NCI-H1930 (cell line): Measurements from ENCODE around the gene HASPIN.

Source experiments
- DNase-seq, 2 experiments: peaks; one replicate each; lab custom pipeline; 2025; lab: John Stamatoyannopoulos, UW

Gene HASPIN

DNA sequence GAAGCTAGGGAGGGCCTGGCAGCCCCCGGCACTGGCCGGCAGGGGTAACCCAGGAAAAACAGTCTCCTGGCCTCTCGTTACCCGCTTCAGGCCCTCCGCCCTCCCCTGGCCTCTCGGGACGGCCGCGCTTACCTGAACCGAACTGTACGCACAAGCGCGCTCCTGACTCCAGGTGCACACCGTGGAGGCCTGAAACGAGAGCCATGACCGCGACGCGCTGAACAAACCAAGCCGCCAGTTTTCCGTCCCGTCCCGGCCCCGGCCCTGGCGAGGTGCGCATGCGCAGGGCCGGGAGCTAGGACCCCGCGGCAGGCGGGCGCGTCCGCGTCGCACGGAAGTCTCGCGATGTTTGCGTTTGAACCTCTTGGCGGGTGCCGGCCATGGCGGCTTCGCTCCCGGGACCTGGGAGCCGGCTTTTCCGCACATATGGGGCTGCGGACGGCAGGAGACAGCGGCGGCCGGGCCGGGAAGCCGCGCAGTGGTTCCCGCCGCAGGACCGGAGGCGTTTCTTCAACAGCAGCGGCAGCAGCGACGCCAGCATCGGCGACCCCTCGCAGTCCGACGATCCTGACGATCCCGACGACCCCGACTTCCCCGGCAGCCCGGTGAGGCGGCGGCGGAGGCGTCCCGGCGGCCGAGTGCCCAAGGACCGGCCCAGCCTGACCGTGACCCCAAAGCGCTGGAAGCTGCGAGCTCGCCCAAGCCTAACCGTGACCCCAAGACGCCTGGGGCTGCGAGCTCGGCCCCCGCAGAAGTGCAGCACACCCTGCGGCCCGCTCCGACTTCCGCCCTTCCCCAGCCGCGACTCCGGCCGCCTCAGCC, at the start of gene HASPIN:
Gene HASPIN (plus strand): TSS at position 348 of the 822 bp plus-strand sequence. CDS start 33 bp downstream, at position 381.
- DNase-seq: peak; percentile 85 to 96

DNA sequence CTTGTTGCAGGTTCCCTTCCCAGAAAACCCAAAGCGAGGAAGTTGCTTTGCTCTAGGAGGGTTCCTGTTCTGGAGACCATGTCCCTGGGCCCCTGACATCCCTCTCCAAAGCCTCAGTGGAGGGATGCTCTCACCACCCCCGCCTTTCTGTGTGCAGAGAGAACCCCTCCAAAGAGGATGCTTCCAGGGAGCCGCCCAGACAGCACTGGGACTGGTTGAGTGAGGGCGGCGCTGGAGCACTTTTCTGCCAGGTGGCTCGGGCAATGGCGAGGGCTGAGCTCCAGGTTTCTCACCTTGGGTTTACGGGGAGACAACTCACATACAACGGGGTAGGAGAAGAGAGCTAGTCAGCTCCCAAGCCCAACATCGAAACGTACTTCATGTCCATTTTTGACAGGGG, 47.8 kb upstream of the HASPIN start:
- DNase-seq: no peak

DNA sequence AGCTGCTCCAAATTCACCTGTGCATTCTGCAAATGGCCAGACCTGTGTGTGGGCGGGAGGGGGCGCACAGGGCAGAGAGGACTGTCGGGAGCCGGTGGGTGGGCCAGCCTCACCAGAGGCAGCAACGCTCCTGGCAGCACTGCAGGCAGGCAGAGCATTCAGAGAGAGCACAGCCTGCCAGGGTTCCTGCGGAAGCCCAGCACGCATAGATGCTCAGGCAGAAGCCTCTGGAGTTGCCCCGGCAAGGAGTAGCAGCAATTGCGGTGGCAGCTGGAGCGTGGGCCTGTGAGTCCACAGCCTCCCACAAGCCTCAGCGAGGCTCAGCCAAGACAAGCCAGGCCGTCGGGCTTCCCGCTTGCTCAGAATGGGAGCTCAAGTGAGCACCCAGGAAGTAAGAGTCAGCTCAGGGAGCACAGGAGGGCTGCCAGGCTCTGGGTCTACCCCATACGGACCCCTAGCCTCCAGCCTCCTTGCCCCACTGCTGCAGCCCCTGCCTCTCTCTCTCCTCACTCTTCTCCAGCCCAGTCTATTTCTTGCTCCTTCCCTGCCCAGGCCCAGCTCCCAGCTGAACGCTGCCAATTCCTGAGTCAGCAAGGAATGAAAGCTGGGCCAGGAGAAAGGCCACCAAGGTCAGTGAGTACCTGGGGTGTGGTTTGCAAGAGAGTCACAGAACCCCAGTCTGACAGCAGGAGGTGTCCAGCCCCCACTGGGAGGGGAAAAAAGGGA, 45.4 kb upstream of the HASPIN start:
- DNase-seq: no peak

DNA sequence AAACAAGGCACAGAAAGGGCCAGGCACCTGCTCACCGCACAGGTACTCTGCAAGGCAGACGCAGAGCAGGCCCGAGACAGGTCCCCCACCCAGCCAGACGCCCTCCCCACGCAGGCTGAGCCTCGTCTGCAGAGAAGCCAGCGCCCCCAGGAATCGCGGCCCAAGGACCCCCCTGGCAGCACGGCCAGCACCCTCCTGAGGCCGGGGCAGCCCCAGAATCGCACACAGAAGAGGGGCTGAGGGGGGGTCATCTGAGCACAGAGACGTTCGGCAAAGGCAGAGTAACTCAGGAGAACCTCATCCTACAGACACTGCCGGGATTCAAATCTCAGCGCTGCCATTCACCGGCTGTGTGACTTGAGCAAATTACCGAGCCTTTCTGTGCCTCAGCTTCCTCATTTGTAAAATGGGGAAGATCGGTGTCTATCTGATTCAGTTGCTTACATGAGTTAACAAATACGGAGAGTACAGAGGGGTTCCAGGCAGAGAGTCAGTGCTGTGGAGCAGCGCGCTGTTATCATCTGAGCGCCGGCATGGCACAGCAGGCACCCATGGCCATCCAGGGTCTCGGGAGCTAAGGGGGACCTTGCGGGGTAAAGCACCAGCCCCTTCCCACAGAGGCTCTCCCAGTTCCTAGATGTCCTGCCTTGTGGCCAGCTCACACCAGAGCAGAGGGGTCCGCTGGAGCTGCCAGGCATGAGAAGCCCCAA, 44.7 kb upstream of the HASPIN start:
- DNase-seq: no peak

DNA sequence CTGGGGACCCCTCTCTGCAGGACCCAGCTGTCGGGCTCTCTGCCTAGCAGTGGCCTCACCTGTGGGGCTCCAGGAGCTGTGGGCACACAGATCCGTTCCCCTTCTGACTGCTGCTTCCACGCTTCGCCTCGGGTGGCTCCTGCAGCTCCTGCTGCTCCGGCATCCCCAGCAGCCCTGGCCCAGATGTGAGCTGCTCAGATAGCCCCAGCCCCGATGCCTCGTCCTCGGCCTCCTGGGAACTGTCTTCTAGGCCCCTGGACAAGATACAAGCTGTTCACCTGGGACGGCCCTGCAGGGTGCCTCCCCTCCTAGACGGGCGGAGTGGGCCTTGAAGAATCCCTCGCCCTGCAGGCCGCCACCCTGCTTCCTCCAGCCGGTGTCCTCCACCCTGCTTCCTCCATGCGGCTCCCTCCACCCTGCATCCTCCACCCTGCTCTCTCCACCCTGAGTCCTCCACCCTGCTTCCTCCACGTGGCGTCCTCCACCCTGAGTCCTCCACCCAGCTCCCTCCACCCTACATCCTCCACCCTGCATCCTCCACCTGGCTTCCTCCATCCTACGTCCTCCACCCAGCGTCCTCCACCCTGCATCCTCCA, 44.1 kb upstream of the HASPIN start:
- DNase-seq: no peak

DNA sequence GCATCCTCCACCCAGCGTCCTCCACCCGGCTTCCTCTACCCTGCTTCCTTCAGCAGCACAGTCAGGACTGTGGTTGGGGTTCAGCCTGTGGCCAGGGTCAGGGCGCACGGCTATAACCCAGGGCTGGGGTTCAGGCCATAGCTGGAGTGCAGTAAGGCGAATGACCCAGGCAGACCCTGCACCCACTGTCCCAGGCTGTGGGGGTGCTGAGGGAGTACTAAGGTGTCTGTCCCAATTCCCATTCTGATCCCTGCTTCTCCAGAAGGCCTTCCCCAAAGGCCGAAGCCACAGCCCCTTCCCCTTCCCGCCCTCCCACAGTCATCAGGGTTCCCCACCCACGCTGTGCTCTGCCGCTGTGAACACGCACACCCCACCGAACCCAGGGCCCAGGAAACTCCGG, 42.6 kb upstream of the HASPIN start:
- DNase-seq: no peak

DNA sequence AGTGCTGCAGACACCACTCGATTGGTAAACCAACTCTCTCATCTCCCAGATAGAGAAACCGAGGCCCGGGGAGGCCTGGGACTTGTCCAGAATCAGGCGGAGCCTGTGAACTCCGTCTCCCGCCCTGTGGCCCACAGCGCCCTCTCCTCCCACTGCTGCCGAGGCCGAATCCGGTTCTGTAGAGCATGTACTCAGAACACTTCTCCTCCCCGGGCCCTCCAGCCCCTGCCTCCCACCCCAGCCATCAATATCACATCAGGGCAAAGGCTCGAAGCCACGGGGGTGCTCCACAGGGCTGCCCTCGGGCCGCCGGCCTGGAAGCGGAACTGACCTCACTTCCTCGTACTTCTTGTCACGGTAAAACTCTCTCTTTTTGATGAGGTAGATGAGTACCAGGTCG, 42.1 kb upstream of the HASPIN start:
- no peak for DNase-seq

DNA sequence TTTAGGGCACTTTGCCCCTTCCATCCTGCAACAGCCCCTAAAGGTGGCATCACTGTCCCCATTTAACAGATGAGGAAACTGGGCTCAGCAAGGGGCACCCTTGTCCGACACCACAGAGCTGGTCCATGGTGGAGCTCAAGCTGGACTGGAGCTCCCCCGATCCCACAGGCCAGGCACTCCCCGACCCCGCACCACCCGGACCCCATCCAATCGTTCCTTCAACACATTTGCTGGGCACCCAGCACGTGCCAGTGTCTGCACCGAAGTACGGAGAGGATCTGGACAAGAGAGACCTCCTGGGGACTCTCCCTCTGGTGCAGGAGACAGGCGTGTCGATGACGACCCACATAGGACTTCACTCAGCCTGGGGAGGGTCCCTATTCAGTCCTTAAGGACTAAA, 41.7 kb upstream of the HASPIN start:
- no peak for DNase-seq

DNA sequence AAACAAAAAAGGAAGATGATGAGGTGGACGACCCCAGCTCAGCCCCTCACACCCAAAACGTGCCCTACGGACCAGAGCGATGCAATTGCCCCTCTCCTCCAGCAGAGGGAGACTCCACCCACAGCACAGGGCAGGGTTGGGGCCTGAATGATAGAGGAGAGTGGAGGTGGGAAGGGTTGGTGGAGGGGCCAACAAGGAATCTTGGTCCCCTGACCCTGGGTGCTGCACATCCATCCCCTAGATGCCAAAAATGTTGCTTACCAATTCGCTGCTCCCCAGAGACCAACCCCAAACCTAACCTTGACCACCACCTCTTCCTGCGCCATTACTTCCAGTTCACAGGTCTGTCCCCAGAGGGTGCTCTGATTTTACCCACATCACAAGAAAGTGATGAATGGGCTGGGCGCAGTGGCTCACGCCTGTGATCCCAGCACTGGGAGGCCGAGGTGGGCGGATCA, 40.6 kb upstream of the HASPIN start:
- peak in 1 of 2 experiments; percentile 16 for DNase-seq

DNA sequence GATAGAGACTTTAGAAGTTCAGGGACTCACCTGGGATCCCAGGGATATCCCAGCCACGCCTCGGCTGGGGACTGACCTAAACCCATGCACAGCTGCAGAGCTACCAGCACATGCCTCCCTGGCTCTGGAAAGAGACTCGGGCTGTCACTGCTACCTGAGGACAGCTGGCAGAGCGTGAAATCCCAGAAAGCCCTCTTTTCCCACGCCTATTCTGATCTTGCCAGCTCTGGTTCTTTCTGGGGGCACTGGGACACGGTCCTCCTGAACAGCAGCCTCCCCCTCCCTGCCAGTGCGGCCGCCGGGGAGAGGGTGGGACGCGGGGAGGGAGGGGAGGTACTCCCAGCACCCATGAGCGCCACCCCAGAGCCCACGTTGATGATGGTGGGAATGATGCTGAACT, 38.5 kb upstream of the HASPIN start:
- no peak for DNase-seq

DNA sequence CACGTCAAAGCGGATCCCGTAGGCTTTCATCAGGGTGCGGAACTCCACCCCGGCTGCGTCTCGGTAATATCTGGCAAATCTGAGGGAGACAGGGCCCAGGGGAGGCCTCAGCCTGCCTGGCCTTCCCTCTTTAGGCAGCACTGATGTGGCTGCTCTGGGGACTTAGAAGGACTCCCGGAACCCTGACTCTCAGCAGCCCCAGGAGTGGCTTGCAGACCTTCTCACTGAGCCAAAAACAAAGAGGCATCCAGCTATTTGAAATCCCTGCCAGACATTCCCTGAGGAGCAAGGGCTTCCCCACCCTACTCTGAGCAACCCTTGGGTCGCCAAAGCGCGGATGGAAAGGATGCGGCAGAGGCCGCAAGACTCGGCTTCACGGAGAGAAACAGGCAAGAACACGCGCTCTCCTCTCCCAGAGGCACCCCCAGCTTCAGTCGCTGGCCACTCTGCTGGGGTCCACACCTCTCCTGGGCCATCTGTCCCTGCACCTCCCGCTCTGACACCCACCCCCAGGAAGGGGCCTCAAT, 35.6 kb upstream of the HASPIN start:
- DNase-seq: no peak

DNA sequence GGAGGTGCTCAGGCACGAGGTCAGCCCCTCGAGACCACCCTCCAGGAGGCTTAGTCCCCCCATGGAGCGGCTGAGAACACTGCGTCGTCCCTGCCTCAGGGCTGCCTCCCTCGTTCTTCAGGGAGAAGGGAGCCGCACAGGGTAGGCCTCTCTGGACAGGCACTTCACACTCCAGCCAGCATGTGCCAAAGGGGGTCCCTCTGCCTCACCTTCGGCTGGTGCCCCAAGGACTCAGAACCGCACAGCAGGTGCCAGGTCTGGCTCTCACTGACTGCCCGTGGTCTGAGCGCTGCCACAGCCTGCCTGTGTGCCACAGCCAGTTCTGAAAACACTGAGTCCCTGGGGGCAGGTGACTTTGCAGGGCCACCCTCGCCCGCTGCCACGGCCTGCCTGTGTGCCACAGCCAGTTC, 34.8 kb upstream of the HASPIN start:
- no peak for DNase-seq

DNA sequence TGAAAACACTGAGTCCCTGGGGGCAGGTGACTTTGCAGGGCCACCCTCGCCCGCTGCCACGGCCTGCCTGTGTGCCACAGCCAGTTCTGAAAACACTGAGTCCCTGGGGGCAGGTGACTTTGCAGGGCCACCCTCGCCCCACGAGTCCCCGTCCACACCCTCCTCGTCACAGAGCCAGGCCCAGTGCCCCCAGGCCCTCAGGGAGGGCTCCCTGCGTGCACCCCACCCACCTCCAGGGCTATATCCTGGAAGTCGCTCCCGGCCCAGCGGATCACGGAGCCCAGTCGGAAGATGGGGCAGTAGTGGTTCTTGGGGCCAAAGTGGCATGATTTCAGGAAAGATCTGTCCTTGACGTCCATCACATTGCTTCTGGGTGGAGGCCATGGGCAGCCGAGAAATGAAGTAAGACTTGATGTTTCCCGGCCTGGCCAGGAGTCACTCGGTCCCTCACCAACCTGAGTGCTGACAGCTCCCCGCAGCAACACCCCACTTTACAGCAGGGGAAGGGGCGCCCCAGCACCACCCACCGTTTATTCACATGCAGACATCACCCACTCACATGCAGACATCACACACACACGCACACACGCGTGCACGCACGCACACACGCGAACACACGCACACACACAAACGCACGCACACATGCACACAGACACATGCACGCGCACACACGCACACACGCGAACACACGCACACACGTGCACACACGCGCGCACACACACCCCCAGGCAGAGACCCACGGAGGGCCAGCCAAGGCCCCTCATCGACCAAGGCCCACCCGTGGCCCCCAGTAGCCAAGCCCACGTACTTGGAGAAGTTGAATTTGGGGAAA, 34.2 kb upstream of the HASPIN start:
- DNase-seq: no peak

DNA sequence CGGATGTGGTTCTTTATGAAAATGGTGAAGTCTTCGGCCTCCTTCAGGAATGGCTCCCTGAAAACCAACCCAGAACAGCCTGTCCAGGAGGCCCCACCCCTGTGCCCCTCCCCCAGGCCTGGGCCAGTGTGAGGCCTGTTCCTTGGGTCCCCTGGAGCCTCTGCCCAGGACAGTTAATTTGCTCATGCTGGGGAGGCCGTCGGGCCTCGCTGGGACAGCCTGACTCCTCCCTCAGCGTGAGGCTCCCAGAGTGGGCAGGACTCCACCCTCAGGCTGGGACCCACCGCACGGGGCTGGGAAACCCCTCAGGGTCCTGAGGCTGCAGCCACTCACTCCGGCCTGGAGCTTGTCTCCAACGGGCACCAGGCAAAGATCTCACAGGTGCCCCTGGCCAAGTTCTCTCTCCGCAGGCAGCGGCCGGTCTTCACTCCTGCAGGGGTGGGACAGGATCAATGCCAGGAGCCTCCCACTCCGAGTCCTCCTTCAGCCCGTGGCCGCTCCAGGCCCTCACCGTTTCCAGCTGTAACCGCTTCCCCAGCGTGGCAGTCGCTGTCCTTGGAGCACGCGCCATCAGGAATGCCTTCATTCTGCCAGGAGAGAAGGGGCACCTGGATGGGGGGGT, 33.5 kb upstream of the HASPIN start:
- no peak for DNase-seq

DNA sequence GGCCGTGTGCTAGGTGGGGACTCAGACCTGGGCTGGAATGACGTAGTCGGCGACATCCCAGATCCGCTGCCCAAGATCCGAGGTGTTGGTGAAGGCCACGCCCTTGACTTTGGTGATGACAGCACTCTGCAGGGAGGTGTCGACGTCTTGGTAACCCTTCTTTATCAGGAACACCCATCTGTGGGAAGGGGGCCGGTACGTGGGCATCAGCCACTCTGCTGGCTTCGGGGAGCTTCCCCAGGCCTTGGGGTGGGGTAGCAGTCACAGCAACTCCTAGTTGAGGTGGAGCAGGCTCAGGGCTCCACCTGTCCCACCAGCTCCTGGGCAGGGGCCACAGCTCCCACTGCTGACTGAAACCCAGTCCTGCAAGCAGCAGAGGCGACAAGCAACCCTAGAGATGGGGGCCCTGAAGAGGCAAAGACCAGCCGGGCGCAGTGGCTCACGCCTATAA, 32.1 kb upstream of the HASPIN start:
- DNase-seq: no peak

DNA sequence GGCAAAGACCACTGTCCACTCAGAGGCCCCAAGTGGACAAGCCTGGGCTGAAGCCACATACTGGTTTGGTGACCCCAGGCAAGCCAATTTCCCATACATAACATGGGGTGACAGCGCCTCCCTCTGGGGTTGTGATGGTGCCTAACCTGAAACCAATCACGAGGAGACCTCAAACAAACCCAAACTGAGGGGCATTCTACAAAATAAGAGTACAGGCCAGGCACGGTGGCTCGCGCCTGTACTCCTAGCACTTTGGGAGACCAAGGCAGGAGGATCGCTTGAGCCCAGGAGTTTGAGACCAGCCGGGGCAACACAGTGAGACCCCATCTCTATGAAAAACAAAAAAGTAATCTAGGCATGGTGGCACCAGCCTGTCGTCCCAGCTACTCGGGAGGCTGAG, 31.4 kb upstream of the HASPIN start:
- no peak for DNase-seq

DNA sequence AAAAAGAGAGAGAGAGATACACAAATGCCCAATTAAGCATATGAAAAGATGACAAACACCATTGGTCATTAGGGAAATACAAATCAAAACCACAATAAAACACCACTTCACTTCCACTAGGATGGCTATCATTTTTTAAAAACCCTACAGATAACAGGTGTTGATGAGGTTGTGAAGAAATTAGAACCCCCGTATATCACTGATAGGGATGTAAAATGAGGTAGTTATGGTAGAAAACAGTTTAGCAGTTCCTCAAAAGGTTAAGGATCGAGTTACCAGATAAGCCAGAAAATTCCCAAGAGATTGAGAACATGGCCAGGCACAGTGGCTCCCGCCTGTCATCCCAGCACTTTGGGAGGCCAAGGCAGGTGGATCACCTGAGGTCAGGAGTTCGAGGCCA, 30.6 kb upstream of the HASPIN start:
- DNase-seq: no peak

DNA sequence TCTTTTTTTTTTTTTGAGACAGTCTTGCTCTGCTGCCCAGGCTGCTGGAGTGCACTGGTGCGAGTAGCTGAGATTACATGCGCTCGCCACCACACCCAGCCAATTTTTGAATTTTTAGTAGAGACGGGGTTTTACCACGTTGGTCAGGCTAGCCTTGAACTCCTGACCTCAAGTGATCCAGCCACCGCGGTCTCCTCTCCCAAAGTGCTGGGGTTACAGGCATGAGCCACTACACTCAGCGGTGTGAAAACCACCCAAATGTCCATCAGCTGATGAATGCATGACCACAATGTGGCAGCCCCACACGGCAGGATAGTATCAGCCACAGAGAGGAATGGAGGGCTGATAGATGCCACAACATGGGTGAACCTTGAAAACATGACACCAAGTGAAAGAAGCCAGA, 29.9 kb upstream of the HASPIN start:
- no peak for DNase-seq

DNA sequence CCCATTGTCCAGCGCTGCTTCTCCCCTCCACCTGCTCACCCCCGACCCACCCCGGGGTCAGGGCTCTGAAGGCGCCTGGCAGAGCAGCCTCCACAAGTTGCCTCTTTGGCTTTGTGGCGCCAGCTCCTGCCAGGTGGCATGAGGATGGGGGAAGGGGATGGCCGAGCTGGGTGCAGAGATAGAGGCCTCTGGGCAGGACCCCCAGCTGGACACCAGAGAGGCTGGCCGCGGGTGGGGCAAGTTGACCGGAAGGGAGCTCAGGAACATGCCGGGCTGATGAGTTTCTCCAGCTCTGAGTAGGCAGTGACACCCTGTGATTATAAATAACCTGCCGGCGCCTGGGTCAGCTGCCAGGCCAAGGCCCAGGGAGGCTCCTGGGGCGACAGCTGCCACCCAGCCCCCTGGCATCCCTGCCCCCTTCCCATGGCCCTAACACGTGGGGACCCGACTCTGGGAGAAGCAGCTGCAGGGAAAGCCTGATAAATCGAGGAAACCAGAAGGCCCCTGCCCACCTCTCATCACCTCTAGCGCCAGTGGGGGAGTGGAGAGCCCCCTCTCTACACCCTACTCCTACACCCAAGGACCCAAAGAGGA, 28.5 kb upstream of the HASPIN start:
- DNase-seq: no peak

DNA sequence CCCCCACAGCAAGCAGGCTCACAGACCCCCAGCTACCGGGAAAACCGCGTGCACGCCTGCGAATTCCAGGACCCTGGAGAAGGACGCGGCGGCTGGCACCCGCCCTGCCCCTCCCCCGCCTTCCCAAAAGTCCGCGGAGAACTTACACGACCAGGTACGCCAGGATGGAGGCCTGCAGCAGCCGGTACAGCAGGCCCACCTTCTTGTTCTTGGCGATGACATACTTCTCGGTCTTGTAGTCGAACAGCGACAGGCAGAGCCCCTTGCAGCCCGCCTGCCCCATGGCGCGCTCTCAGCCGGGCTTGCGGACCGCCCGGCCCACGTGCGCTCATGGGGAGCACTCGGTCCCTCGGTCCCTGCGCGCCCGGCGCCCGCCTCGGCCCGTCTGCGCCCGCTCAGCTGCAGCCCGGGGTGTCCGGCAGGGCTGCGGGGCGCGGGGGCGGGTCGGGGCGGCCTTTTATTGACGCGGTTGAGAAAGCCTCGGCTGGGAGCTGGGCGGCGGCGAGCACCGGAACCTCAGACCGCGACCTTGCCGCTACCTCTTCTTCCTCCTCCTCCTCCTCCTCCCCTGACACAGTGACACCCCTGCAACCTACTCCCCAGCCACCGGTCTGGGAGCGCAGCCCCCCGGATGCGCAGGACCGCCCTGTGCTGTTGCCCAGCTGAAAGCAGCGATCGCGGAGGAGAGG, 27.8 kb upstream of the HASPIN start, which contains the start of gene P2RX5:
Gene P2RX5 (minus strand): TSS at position 433 of the 689 bp plus-strand sequence. CDS start 150 bp downstream, at position 283.
- no peak for DNase-seq
